ENCODE data around the gene EXOSC6. TPM values are rescaled to one million over a fixed set of nuclear protein-coding genes. Genes with fewer than 3 reads are reported as not detected.
"Not testable (repeated sequence)": the region's sequence is repeated elsewhere in the genome, so short reads cannot be mapped to it uniquely, and the experiment has no call there.

EXOSC6 gene
- total RNA-seq, 4 donors from 2014 or later = 15.3 to 33.2 (median 17.2) TPM

- DNase-seq; ATAC-seq; H3K36me3 ChIP-seq; H3K9me3 ChIP-seq; H3K4me1 ChIP-seq; H3K4me3 ChIP-seq; H3K27ac ChIP-seq; H3K27me3 ChIP-seq; intact Hi-C loops (cut with DNase I; ENCODE audit: low total_unique reads); in situ Hi-C loops (cut with MboI; ENCODE audit: low sequenced_read_pairs in 4 of 4): not testable (repeated sequence)
Measured at GRCh38 chr16:70223216-70223615, 28.5 kb downstream of the EXOSC6 start.

DNA sequence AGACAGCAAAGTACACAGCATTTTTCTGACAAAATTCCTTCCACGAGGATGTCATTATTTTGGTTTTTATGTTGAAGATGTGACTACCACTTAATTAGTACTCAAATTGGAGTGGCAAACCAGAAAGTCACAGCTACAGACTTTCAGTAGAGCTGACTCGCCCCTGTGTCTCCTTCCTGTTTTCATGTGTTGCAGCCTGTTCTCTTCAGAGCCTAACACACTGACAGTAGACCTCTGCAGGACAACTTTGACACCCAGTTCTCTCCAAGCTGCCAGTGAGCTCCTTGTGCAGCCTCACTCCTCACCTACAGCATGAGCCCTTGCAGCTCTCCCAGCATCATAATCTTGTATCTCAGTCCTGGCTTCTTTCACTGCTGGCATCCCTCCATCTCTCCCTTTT lies 29.2 kb downstream of the EXOSC6 start:
- intact Hi-C loops (cut with DNase I; ENCODE audit: low total_unique reads) = not testable (repeated sequence)

DNA sequence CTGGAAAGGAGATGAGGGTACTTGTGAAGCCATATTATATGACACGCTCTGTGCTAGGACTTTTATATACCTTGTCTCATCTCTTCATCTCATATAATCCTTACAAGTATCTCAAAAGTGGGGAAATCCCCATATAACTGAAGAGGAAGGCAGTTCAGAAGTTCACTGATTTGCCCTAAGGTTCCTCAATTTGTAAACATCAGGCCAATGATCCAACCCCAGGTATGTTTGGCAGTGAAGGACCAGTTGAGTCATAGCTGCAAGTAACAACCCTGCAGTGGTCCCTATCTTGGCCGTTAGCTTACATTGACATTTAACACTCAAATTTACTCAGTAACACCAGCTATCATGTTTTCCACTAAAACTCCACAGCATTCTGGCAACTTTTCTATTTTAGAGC lies 33.2 kb downstream of the EXOSC6 start:
- H3K36me3 ChIP-seq; H3K27ac ChIP-seq; H3K27me3 ChIP-seq; DNase-seq; in situ Hi-C loops (cut with MboI; ENCODE audit: low sequenced_read_pairs in 4 of 4); H3K4me3 ChIP-seq; H3K9me3 ChIP-seq; ATAC-seq; intact Hi-C loops (cut with DNase I; ENCODE audit: low total_unique reads); H3K4me1 ChIP-seq: not testable (repeated sequence)

More for the DNA sequence above, 29.2 kb downstream of the EXOSC6 start:
- H3K27ac ChIP-seq; H3K36me3 ChIP-seq; H3K4me3 ChIP-seq; H3K9me3 ChIP-seq; ATAC-seq; in situ Hi-C loops (cut with MboI; ENCODE audit: low sequenced_read_pairs in 4 of 4); H3K4me1 ChIP-seq; H3K27me3 ChIP-seq; DNase-seq: not testable (repeated sequence)

- H3K27me3 ChIP-seq; ATAC-seq; H3K36me3 ChIP-seq; H3K4me3 ChIP-seq; H3K4me1 ChIP-seq; H3K9me3 ChIP-seq; intact Hi-C loops (cut with DNase I; ENCODE audit: low total_unique reads); in situ Hi-C loops (cut with MboI; ENCODE audit: low sequenced_read_pairs in 4 of 4); H3K27ac ChIP-seq; DNase-seq: not testable (repeated sequence)
Measured at GRCh38 chr16:70206382-70206781, 45.4 kb downstream of the EXOSC6 start.

GRCh38 chr16:70204668-70205405 lies 46.9 kb downstream of the EXOSC6 start:
- H3K27ac ChIP-seq; in situ Hi-C loops (cut with MboI; ENCODE audit: low sequenced_read_pairs in 4 of 4); H3K4me3 ChIP-seq; DNase-seq; intact Hi-C loops (cut with DNase I; ENCODE audit: low total_unique reads); H3K27me3 ChIP-seq; H3K4me1 ChIP-seq; H3K36me3 ChIP-seq; ATAC-seq; H3K9me3 ChIP-seq: not testable (repeated sequence)

DNA sequence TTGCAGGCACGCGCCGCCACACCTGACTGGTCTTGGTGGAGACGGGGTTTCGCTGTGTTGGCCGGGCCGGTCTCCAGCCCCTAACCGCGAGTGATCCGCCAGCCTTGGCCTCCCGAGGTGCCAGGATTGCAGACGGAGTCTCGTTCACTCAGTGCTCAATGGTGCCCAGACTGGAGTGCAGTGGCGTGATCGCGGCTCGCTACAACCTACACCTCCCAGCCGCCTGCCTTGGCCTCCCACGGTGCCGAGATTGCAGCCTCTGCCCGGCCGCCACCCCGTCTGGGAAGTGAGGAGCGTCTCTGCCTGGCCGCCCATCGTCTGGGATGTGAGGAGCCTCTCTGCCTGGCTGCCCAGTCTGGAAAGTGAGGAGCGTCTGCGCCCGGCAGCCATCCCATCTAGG lies 47.7 kb downstream of the EXOSC6 start:
- in situ Hi-C loops (cut with MboI; ENCODE audit: low sequenced_read_pairs in 4 of 4); H3K27me3 ChIP-seq; H3K4me3 ChIP-seq; ATAC-seq; H3K4me1 ChIP-seq; intact Hi-C loops (cut with DNase I; ENCODE audit: low total_unique reads); H3K27ac ChIP-seq; DNase-seq; H3K9me3 ChIP-seq; H3K36me3 ChIP-seq: not testable (repeated sequence)

- H3K4me3 ChIP-seq; H3K4me1 ChIP-seq; DNase-seq; H3K27ac ChIP-seq; in situ Hi-C loops (cut with MboI; ENCODE audit: low sequenced_read_pairs in 4 of 4); H3K9me3 ChIP-seq; H3K36me3 ChIP-seq; H3K27me3 ChIP-seq; ATAC-seq; intact Hi-C loops (cut with DNase I; ENCODE audit: low total_unique reads): not testable (repeated sequence)
Measured at GRCh38 chr16:70203508-70203907, 48.2 kb downstream of the EXOSC6 start.

- H3K4me3 ChIP-seq; H3K36me3 ChIP-seq; H3K27ac ChIP-seq; H3K4me1 ChIP-seq; H3K27me3 ChIP-seq; in situ Hi-C loops (cut with MboI; ENCODE audit: low sequenced_read_pairs in 4 of 4); H3K9me3 ChIP-seq; DNase-seq; intact Hi-C loops (cut with DNase I; ENCODE audit: low total_unique reads); ATAC-seq: not testable (repeated sequence)
Measured at GRCh38 chr16:70200063-70200462, 51.7 kb downstream of the EXOSC6 start.

GRCh38 chr16:70199170-70199569 lies 52.6 kb downstream of the EXOSC6 start:
- in situ Hi-C loops (cut with MboI; ENCODE audit: low sequenced_read_pairs in 4 of 4); intact Hi-C loops (cut with DNase I; ENCODE audit: low total_unique reads); ATAC-seq; H3K27ac ChIP-seq; H3K27me3 ChIP-seq; H3K4me3 ChIP-seq; DNase-seq; H3K36me3 ChIP-seq; H3K4me1 ChIP-seq; H3K9me3 ChIP-seq: not testable (repeated sequence)

GRCh38 chr16:70198666-70199065 lies 53.1 kb downstream of the EXOSC6 start:
- DNase-seq; intact Hi-C loops (cut with DNase I; ENCODE audit: low total_unique reads); H3K36me3 ChIP-seq; in situ Hi-C loops (cut with MboI; ENCODE audit: low sequenced_read_pairs in 4 of 4); H3K4me3 ChIP-seq; H3K27me3 ChIP-seq; ATAC-seq; H3K9me3 ChIP-seq; H3K4me1 ChIP-seq; H3K27ac ChIP-seq: not testable (repeated sequence)

DNA sequence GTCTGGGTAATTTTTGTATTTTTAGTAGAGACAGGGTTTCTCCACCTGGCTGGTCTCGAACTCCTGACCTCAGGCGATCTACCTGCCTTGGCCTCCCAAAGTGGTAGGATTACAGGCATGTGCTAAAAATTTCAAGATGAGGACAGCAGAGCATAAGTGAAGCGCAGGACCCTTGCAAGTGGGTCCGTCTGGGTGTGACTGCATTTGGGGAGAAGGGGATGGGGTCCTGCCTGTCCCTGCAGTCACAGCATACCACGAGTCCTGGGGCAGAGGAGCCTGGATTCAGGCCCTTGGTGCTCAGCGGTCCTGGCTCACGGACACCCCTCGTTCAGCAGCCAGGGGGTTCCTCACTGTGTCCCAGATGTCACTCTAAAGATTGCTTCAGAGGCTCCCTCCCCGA lies 53.5 kb downstream of the EXOSC6 start:
- H3K27ac ChIP-seq; H3K36me3 ChIP-seq; H3K4me1 ChIP-seq; H3K9me3 ChIP-seq; H3K27me3 ChIP-seq; in situ Hi-C loops (cut with MboI; ENCODE audit: low sequenced_read_pairs in 4 of 4); intact Hi-C loops (cut with DNase I; ENCODE audit: low total_unique reads); DNase-seq; ATAC-seq; H3K4me3 ChIP-seq: not testable (repeated sequence)

- H3K36me3 ChIP-seq; ATAC-seq; in situ Hi-C loops (cut with MboI; ENCODE audit: low sequenced_read_pairs in 4 of 4); DNase-seq; H3K4me1 ChIP-seq; H3K4me3 ChIP-seq; intact Hi-C loops (cut with DNase I; ENCODE audit: low total_unique reads); H3K27ac ChIP-seq; H3K9me3 ChIP-seq; H3K27me3 ChIP-seq: not testable (repeated sequence)
Measured at GRCh38 chr16:70197611-70198010, 54.1 kb downstream of the EXOSC6 start.

All from gastrocnemius medialis (tissue), 4 donors.